Vein endothelial cell (primary cell): ENCODE data around the gene TTC4. TPM values are rescaled to one million over a fixed set of nuclear protein-coding genes. Genes with fewer than 3 reads are reported as not detected.

Source experiments
- total RNA-seq: library from RNA; depleted of rRNA; stranded (reverse); fragments of >200 nt; gene quantifications from 2 replicates; pipeline ENCODE4 v1.2.3, GENCODE V29; 2012

Gene TTC4, protein sequence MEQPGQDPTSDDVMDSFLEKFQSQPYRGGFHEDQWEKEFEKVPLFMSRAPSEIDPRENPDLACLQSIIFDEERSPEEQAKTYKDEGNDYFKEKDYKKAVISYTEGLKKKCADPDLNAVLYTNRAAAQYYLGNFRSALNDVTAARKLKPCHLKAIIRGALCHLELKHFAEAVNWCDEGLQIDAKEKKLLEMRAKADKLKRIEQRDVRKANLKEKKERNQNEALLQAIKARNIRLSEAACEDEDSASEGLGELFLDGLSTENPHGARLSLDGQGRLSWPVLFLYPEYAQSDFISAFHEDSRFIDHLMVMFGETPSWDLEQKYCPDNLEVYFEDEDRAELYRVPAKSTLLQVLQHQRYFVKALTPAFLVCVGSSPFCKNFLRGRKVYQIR
- 21.9 and 27.8 TPM in 2 replicates for total RNA-seq

DNA sequence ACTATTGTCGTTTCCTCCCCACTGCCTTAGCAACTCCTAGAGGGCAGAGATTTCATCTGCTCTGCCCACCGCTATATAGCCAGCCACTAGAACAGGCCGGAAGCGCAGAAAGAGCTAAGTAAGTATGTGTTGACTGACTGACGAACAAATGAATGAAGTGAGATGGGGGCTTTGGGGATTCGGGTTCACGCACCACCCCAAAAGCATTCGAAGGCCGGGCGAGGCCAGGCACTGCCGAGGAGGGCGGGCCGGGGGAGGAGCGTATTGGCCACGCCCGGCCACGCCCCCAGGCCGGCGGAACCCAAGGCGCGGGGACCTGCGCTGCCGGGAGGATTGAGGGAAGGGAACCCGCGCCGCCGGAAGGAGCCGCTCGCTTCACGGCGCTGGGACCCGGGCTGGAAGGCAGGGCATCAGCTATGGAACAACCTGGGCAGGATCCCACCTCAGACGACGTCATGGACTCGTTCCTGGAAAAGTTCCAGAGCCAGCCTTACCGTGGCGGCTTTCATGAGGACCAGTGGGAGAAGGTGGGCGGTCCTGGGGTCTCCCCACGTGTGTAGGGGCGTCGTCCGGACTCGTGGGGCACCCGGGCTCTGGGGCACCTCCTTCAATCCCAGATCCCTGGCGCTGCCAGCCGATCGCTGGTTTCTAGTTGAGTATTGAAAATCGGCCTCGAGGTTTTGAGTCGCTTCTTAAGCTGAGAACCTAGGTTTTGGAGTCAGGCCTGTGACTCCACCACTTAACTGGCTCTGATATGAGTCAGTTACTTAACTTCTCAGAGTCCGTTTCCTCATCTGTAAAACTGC lies at the start of gene TTC4:
Gene TTC4 (plus strand): TSS at position 369 of the 806 bp plus-strand sequence. CDS start 48 bp downstream, at position 417.

DNA sequence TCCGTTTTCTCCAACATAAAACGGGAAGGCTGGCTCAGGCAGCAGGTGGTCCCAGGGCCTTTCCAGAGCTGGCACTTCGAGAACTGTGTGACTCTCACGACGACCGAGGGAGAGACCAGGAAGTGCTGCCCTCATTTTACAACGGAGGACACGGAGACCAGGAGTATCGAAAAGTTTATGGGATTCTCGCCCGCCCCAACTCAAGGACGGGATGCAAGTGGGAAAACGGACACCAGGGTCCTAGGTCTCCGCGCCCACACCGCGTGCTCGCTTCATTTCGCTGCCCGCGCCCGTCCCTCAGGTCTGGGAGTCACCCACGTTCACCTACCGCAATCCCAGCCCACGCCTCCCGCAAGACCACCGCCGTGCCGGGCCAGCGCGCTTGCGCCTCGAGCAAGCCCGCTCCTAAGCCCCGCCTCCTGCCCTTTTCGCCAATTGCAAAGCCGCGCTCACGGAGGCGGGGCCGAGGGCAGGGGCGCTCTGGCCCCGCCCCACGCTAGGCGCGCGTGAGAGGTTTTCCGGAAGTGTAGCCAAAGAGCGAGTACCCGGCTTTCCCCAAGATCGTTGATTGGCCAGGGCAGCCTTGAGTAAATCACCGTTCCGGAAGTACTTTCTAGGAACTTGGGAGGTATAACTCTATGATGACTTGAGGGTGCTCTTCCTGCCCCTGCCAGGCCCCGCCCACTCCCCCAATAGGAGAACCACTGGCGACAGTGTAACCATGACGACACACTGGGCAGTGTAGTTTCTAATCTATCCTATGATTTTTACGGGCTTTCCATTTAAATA lies 48.7 kb downstream of the TTC4 start, which contains the start of gene PARS2:
Gene PARS2 (minus strand): TSS at position 391 of the 789 bp plus-strand sequence. CDS start 5,362 bp downstream, outside the sequence.

Other genes with a start within 250 kb of the TTC4 start
- 3.6 and 3.9 TPM in 2 replicates for gene ACOT11, start 167.6 kb upstream of the TTC4 start, total RNA-seq
- gene FAM151A, start 92.3 kb upstream of the TTC4 start, total RNA-seq: not detected in 2 replicates
- gene MROH7, start 74.1 kb upstream of the TTC4 start, total RNA-seq: under 0.01 and 0.10 TPM in 2 replicates
- 3.3 and 4.6 TPM in 2 replicates for gene PARS2, start 48.7 kb downstream of the TTC4 start, total RNA-seq
- gene TTC22, start 85.5 kb downstream of the TTC4 start, total RNA-seq: not detected in 2 replicates
- gene DHCR24, start 171.3 kb downstream of the TTC4 start, total RNA-seq: 56.2 and 188 TPM in 2 replicates